DND-41 (cell line): ENCODE data around the gene SNN.

Experiments used
- ATAC-seq: fragments of 200-7000 bp; cut with Tn5 transposase; 3 replicates; pipeline ENCODE4 v1.9.1; 2021; ENCODE audit warnings: low read depth; ENCODE audit not compliant: insufficient read depth
- DNase-seq: peaks from one replicate; pipeline ENCODE4 v3.0.0-alpha.2; 2020
- H2AFZ ChIP-seq: 2 replicates; pipeline ENCODE4 v1.6.0; 2012; ENCODE audit warnings: low read depth, low read length
- H3K27ac ChIP-seq: 2 replicates; pipeline ENCODE4 v1.5.1; 2012; ENCODE audit warnings: low read length, inconsistent platforms
- H3K27me3 ChIP-seq: fragments of 200-600 bp; sonication (generic); 2 replicates; pipeline ENCODE4 v1.6.0; 2012; ENCODE audit warnings: low read length, mild to moderate bottlenecking, inconsistent platforms; ENCODE audit not compliant: insufficient read depth, poor library complexity
- H3K36me3 ChIP-seq: 2 replicates; pipeline ENCODE4 v1.5.1; 2012; ENCODE audit warnings: low read length, inconsistent platforms; ENCODE audit not compliant: insufficient read depth
- H3K4me1 ChIP-seq: 2 replicates; pipeline ENCODE4 v1.5.1; 2012; ENCODE audit warnings: mild to moderate bottlenecking, low read length; ENCODE audit not compliant: insufficient read depth
- H3K4me2 ChIP-seq: 2 replicates; pipeline ENCODE4 v1.6.0; 2012; ENCODE audit warnings: mild to moderate bottlenecking, moderate library complexity, low read length, inconsistent platforms; ENCODE audit not compliant: insufficient read depth
- H3K4me3 ChIP-seq, 2 experiments: fragments of 200-600 bp in 1 of 2; shearing (Covaris generic) in 1 of 2; 2 replicates each; pipeline ENCODE4 v1.5.1; 2012 to 2016; ENCODE audit warnings: inconsistent platforms in 2 of 2, low read length in 2 of 2, mild to moderate bottlenecking in 2 of 2, low read depth in 1 of 2, moderate library complexity in 1 of 2
- H3K79me2 ChIP-seq: 2 replicates; pipeline ENCODE4 v1.6.0; 2012; ENCODE audit warnings: low read length, inconsistent platforms; ENCODE audit not compliant: insufficient read depth
- H3K9ac ChIP-seq: 2 replicates; pipeline ENCODE4 v1.6.0; 2012; ENCODE audit warnings: low read depth, mild to moderate bottlenecking, inconsistent platforms, low read length, moderate library complexity
- H3K9me3 ChIP-seq: 2 replicates; pipeline ENCODE4 v1.5.1; 2012; ENCODE audit warnings: low read length, moderate library complexity, mild to moderate bottlenecking, inconsistent platforms; ENCODE audit not compliant: insufficient read depth, severe bottlenecking
- H4K20me1 ChIP-seq: 2 replicates; pipeline ENCODE4 v1.6.0; 2012; ENCODE audit warnings: low read length; ENCODE audit not compliant: insufficient read depth
- CTCF ChIP-seq: IDR thresholded peaks from 2 replicates; pipeline ENCODE4 v1.5.1; 2012; ENCODE audit warnings: borderline replicate concordance, low read length, moderate library complexity, mild to moderate bottlenecking; ENCODE audit not compliant: poor library complexity, severe bottlenecking; ENCODE audit errors: extremely low read depth
- EZH2 ChIP-seq: IDR thresholded peaks from 3 replicates; pipeline ENCODE4 v1.6.1; 2012; ENCODE audit warnings: borderline replicate concordance, low read depth, mild to moderate bottlenecking, moderate library complexity, low read length, inconsistent platforms; ENCODE audit not compliant: severe bottlenecking

Gene SNN

GRCh38 chr16:11635679-11636171 lies 32.5 kb upstream of the SNN start:
- ATAC-seq, result no peak
- H3K27ac ChIP-seq, result no peak overlapping the region
- H3K79me2 ChIP-seq, result no peaks in the 10 kb centered on the region
- no peaks in the 10 kb centered on the region for H3K9me3 ChIP-seq
- H3K27me3 ChIP-seq, result no peaks in the 10 kb centered on the region
- no peaks in the 10 kb centered on the region for H3K36me3 ChIP-seq
- H3K4me3 ChIP-seq, result no peak overlapping the region
- no peaks in the 10 kb centered on the region for H4K20me1 ChIP-seq
- TF ChIP-seq EZH2, result no peak
- TF ChIP-seq CTCF, result no peak
- H2AFZ ChIP-seq, result no peak overlapping the region
- no peak overlapping the region for H3K4me2 ChIP-seq
- peaks cover 12% of the 10 kb centered on the region for H3K4me1 ChIP-seq
- no peak overlapping the region for H3K9ac ChIP-seq
- DNase-seq, result no peak

GRCh38 chr16:11636172-11636721 lies 32.0 kb upstream of the SNN start:
- Histone ChIP-seq H3K27ac (no peak overlapping the region), H3K9ac (no peak overlapping the region), H3K36me3 (no peaks in the 10 kb centered on the region)

GRCh38 chr16:11637320-11637719 lies 30.9 kb upstream of the SNN start:
- H3K79me2 ChIP-seq, result no peaks in the 10 kb centered on the region
- no peak for TF ChIP-seq EZH2
- no peak for TF ChIP-seq CTCF
- H2AFZ ChIP-seq, result no peak overlapping the region; the same call in 1 of the 2 replicates
- H3K36me3 ChIP-seq, result no peaks in the 10 kb centered on the region
- no peaks in the 10 kb centered on the region for H4K20me1 ChIP-seq
- H3K4me1 ChIP-seq, result no peaks in the 10 kb centered on the region
- H3K4me3 ChIP-seq, result no peak overlapping the region
- DNase-seq (no peak), ATAC-seq (no peak)
- H3K9me3 ChIP-seq, result no peaks in the 10 kb centered on the region
- H3K4me2 ChIP-seq, result no peak overlapping the region
- no peaks in the 10 kb centered on the region for H3K27me3 ChIP-seq
- H3K27ac ChIP-seq, result no peak overlapping the region
- no peak overlapping the region for H3K9ac ChIP-seq

More at GRCh38 chr16:11636172-11636721, 32.0 kb upstream of the SNN start:
- Histone ChIP-seq H3K4me2 (no peak overlapping the region), H3K9me3 (no peaks in the 10 kb centered on the region), H2AFZ (no peak overlapping the region), H3K79me2 (no peaks in the 10 kb centered on the region), H3K27me3 (no peaks in the 10 kb centered on the region), H4K20me1 (no peaks in the 10 kb centered on the region), H3K4me3 (no peak overlapping the region), H3K4me1 (peaks cover 7% of the 10 kb centered on the region)
- ATAC-seq (no peak), DNase-seq (no peak)
- no peak for TF ChIP-seq CTCF
- no peak for TF ChIP-seq EZH2

- H3K79me2 ChIP-seq, result no peaks in the 10 kb centered on the region
- no peaks in the 10 kb centered on the region for H3K4me1 ChIP-seq
- no peaks in the 10 kb centered on the region for H3K36me3 ChIP-seq
- DNase-seq (no peak), ATAC-seq (no peak)
- no peak for TF ChIP-seq CTCF
- TF ChIP-seq EZH2, result no peak
- H3K27ac ChIP-seq, result no peak overlapping the region
- no peak overlapping the region for H3K4me3 ChIP-seq
- no peaks in the 10 kb centered on the region for H3K9me3 ChIP-seq
- no peaks in the 10 kb centered on the region for H4K20me1 ChIP-seq
- no peak overlapping the region for H3K9ac ChIP-seq
- no peak overlapping the region for H2AFZ ChIP-seq
- no peaks in the 10 kb centered on the region for H3K27me3 ChIP-seq
- H3K4me2 ChIP-seq, result no peak overlapping the region
Measured at GRCh38 chr16:11638140-11638539, 30.1 kb upstream of the SNN start.
